Measurements from ENCODE around the gene CEP41. TPM values are rescaled to one million over a fixed set of nuclear protein-coding genes. Genes with fewer than 3 reads are reported as not detected.

The CEP41 gene
- total RNA-seq, 1 experiment from 2014 or later, result 7.1 TPM

- Mint-ChIP-seq H3K9me3 (peaks cover 19% of the 10 kb centered on the region), H3K36me3 (peaks cover 10% of the 10 kb centered on the region), H3K27ac (no peak overlapping the region), H3K4me3 (no peak overlapping the region), H3K4me1 (peaks cover 20% of the 10 kb centered on the region), H3K27me3 (ENCODE audit: low read depth) (no peaks in the 10 kb centered on the region; the same call in none of the 2 replicates)
- POLR2A ChIA-PET, result no interaction called here
- CTCF ChIA-PET, result no interaction called here
- DNase-seq (ENCODE audit: low spot score), result no peak
- ATAC-seq, result no peak
- TF ChIP-seq RELA (CRISPR knock-in tag; IDR thresholded peaks at IDR 0.05; ENCODE audit: borderline replicate concordance), result no peak
- no peak for TF ChIP-seq KAT7 (CRISPR knock-in tag; IDR thresholded peaks at IDR 0.05; ENCODE audit: borderline replicate concordance)
- TF ChIP-seq HMGA2 (CRISPR knock-in tag; IDR thresholded peaks at IDR 0.05), result no peak
- no peak for TF ChIP-seq AFF4 (CRISPR knock-in tag; IDR thresholded peaks at IDR 0.05; ENCODE audit: borderline replicate concordance)
- no peak for TF ChIP-seq ZNF317 (CRISPR knock-in tag; IDR thresholded peaks at IDR 0.05; ENCODE audit: borderline replicate concordance, low read depth)
- TF ChIP-seq, protein P1, sequence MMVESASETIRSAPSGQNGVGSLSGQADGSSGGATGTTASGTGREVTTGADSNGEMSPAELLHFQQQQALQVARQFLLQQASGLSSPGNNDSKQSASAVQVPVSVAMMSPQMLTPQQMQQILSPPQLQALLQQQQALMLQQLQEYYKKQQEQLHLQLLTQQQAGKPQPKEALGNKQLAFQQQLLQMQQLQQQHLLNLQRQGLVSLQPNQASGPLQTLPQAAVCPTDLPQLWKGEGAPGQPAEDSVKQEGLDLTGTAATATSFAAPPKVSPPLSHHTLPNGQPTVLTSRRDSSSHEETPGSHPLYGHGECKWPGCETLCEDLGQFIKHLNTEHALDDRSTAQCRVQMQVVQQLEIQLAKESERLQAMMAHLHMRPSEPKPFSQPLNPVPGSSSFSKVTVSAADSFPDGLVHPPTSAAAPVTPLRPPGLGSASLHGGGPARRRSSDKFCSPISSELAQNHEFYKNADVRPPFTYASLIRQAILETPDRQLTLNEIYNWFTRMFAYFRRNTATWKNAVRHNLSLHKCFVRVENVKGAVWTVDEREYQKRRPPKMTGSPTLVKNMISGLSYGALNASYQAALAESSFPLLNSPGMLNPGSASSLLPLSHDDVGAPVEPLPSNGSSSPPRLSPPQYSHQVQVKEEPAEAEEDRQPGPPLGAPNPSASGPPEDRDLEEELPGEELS (CRISPR knock-in tag; IDR thresholded peaks at IDR 0.05), result no peak
- TF ChIP-seq, protein P2, sequence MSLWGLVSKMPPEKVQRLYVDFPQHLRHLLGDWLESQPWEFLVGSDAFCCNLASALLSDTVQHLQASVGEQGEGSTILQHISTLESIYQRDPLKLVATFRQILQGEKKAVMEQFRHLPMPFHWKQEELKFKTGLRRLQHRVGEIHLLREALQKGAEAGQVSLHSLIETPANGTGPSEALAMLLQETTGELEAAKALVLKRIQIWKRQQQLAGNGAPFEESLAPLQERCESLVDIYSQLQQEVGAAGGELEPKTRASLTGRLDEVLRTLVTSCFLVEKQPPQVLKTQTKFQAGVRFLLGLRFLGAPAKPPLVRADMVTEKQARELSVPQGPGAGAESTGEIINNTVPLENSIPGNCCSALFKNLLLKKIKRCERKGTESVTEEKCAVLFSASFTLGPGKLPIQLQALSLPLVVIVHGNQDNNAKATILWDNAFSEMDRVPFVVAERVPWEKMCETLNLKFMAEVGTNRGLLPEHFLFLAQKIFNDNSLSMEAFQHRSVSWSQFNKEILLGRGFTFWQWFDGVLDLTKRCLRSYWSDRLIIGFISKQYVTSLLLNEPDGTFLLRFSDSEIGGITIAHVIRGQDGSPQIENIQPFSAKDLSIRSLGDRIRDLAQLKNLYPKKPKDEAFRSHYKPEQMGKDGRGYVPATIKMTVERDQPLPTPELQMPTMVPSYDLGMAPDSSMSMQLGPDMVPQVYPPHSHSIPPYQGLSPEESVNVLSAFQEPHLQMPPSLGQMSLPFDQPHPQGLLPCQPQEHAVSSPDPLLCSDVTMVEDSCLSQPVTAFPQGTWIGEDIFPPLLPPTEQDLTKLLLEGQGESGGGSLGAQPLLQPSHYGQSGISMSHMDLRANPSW (CRISPR knock-in tag; conservative IDR thresholded peaks at IDR 0.05; ENCODE audit: low read depth), result no peak
- TF ChIP-seq NFYB (CRISPR knock-in tag; conservative IDR thresholded peaks at IDR 0.05; ENCODE audit: low read depth), result no peak
- TF ChIP-seq MLX (CRISPR knock-in tag; IDR thresholded peaks at IDR 0.05), result no peak
- TF ChIP-seq CTCF (IDR thresholded peaks at IDR 0.05), result no peak
- TF ChIP-seq, protein P3, sequence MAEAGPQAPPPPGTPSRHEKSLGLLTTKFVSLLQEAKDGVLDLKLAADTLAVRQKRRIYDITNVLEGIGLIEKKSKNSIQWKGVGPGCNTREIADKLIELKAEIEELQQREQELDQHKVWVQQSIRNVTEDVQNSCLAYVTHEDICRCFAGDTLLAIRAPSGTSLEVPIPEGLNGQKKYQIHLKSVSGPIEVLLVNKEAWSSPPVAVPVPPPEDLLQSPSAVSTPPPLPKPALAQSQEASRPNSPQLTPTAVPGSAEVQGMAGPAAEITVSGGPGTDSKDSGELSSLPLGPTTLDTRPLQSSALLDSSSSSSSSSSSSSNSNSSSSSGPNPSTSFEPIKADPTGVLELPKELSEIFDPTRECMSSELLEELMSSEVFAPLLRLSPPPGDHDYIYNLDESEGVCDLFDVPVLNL (CRISPR knock-in tag; IDR thresholded peaks at IDR 0.05; ENCODE audit: borderline replicate concordance, low read depth), result no peak
- no peak for TF ChIP-seq ESRRA (CRISPR knock-in tag; IDR thresholded peaks at IDR 0.05; ENCODE audit: borderline replicate concordance)
- TF ChIP-seq MYBL2 (CRISPR knock-in tag; IDR thresholded peaks at IDR 0.05), result no peak
- TF ChIP-seq, protein P4, sequence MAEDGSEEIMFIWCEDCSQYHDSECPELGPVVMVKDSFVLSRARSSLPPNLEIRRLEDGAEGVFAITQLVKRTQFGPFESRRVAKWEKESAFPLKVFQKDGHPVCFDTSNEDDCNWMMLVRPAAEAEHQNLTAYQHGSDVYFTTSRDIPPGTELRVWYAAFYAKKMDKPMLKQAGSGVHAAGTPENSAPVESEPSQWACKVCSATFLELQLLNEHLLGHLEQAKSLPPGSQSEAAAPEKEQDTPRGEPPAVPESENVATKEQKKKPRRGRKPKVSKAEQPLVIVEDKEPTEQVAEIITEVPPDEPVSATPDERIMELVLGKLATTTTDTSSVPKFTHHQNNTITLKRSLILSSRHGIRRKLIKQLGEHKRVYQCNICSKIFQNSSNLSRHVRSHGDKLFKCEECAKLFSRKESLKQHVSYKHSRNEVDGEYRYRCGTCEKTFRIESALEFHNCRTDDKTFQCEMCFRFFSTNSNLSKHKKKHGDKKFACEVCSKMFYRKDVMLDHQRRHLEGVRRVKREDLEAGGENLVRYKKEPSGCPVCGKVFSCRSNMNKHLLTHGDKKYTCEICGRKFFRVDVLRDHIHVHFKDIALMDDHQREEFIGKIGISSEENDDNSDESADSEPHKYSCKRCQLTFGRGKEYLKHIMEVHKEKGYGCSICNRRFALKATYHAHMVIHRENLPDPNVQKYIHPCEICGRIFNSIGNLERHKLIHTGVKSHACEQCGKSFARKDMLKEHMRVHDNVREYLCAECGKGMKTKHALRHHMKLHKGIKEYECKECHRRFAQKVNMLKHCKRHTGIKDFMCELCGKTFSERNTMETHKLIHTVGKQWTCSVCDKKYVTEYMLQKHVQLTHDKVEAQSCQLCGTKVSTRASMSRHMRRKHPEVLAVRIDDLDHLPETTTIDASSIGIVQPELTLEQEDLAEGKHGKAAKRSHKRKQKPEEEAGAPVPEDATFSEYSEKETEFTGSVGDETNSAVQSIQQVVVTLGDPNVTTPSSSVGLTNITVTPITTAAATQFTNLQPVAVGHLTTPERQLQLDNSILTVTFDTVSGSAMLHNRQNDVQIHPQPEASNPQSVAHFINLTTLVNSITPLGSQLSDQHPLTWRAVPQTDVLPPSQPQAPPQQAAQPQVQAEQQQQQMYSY (CRISPR knock-in tag; IDR thresholded peaks at IDR 0.05), result no peak
- TF ChIP-seq ATF1 (CRISPR knock-in tag; IDR thresholded peaks at IDR 0.05), result no peak
- TF ChIP-seq SMAD4 (CRISPR knock-in tag; IDR thresholded peaks at IDR 0.05), result no peak
- TF ChIP-seq, protein P5, sequence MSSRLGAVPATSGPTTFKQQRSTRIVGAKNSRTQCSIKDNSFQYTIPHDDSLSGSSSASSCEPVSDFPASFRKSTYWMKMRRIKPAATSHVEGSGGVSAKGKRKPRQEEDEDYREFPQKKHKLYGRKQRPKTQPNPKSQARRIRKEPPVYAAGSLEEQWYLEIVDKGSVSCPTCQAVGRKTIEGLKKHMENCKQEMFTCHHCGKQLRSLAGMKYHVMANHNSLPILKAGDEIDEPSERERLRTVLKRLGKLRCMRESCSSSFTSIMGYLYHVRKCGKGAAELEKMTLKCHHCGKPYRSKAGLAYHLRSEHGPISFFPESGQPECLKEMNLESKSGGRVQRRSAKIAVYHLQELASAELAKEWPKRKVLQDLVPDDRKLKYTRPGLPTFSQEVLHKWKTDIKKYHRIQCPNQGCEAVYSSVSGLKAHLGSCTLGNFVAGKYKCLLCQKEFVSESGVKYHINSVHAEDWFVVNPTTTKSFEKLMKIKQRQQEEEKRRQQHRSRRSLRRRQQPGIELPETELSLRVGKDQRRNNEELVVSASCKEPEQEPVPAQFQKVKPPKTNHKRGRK (CRISPR knock-in tag; IDR thresholded peaks at IDR 0.05; ENCODE audit: borderline replicate concordance), result no peak
- no peak for TF ChIP-seq RORB (CRISPR knock-in tag; IDR thresholded peaks at IDR 0.05)
- no peak for TF ChIP-seq JAZF1 (CRISPR knock-in tag; IDR thresholded peaks at IDR 0.05)
Measured at GRCh38 chr7:130364451-130364850, 76.4 kb downstream of the CEP41 start.
